Brain pericyte (primary cell): ENCODE data around the gene KRTAP6-3.

Experiments
- DNase-seq: peaks from one replicate; pipeline ENCODE4 v3.0.0-alpha.2; 2012; ENCODE audit warnings: low read depth, low spot score

The KRTAP6-3 gene

DNA sequence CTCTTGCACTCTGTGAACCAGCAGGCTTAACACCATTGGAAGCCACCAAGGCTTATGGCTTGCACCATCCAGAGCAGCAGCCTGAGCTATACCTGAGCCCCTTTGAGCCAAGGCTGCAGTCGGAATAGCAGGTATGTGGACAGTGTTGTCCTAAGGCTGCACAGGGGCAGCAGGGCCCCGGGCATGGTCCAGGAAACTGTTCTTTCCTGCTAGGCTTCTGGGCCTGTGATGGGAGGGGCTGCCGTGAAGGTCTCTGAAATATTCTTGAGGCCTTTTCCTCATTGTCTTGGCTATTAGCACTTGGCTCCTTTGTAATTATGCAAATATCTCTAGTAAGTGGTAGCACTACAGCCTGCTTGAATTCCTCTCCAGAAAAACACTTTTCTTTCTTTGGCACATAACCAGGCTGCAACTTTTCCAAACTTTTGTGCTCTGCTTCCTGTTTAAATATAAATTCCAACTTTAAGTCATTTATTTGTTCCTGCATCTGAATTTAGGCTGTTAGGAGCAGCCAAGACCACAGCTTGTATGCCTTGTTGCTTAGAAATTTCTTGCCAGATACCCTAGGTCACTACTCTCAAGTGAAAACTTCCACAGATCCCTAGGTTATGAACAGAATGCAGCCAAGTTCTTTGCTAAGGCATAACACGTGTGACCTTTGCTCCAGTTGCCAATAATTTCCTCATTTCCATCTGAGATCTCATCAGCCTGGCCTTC is 33.4 kb downstream of the KRTAP6-3 start:
- DNase-seq: no peak

DNA sequence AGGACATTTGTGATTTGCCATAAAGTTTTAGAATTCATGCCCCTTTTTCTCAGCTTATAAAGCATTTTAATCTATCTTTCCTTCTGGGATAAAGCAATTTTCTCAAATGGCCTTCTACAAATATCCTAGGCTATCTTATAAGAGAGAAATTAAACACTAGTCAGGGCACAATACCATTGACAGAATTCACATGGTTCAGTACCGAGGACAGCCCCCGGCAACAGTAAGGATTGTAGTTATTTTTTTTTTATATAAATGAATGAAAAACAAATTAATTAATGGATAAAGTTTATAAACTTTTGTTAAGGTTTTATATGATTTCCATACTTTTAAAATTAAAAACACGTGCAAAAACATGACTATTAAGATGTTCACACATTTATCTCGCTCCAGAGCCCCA is 35.9 kb downstream of the KRTAP6-3 start:
- DNase-seq: no peak

DNA sequence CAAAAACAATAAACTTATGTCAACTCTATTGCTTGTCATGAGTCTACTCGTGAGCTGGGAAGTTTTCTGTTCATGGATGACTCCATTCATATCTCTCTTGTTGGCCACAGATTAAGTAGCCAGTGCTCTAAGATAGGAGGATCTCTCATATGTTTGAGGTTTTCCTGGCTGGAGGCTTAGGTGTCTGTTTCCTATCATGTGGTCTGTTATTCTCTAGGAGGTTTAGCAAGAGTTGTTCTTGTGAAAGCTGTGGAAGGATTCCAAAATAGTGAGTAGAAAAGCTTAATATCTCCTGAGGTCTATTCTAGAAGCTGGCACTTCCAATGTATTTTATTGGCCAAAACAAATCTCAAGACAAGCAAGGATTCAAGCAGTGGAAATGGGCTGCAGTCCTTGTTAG is 37.0 kb downstream of the KRTAP6-3 start:
- no peak for DNase-seq

DNA sequence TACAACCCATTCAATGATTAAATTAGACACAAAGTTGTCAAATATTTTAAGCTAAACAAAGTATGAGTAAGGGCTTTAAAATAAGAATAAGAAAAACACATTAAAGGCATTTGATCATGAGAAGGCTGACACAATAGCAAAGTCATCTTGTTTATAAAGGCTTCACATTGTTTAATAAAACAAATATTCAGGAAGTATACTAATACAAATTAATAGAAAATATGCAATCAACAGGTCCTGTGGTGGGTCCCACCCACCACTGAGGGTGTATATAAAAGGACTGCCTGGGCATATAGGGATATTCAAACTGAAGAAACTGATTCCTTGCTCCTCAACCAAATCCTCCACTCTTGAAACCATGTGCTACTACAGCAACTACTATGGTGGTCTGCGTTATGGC is 42.7 kb downstream of the KRTAP6-3 start, which contains the start of gene KRTAP20-2:
KRTAP20-2 (plus strand) TSS at position 301 of the 400 bp plus-strand sequence; CDS start at position 359, 58 bp downstream.
- DNase-seq: no peak

DNA sequence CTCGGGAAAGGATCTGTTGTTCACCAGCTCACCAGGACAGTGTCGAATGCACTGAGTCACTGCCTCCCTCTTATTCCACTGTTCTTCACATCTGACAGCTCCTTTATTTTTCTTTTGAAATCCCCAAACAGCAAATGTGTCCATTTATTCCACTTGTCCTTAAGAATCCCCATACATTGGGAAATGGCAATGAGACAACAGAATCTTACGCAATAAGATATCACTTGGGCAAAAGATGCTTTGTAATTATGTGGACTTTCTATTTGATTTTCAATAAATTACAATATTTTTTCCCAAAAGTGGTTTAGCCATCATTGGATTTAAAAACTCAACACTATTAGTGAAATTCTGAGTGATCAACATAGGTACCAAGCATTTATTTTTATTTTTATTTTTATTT is 46.4 kb downstream of the KRTAP6-3 start:
- DNase-seq: no peak

DNA sequence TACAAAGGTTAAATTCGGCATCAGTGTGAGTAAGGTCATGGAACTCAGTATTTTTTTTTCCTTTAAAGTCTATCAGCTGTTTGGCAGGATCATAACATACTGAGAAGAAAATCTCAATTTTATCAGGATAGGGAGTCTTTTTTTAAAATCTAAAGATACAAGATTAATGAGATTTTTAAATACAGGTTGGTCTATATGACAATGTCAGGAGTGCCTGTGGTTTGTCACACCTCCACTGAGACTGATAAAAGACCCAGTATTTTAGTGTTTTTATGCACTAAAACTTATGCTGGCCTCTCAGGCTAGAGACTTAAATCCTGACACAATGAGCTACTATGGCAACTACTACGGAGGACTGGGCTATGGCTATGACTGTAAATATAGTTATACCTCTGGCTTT is 50.3 kb downstream of the KRTAP6-3 start, which contains the start of gene KRTAP20-3:
KRTAP20-3 (plus strand) TSS at position 301 of the 400 bp plus-strand sequence.
- no peak for DNase-seq
